Peyer's patch (tissue), 4 donors: Measurements from ENCODE around the gene TCF12.

ENCODE experiments used
- CTCF ChIP-seq, 6 experiments: fragments of 450-650 bp in 4 of 6; fragments of 200-600 bp in 2 of 6; sonication (generic) in 1 of 6; IDR thresholded peaks; one replicate each; pipeline ENCODE4 v1.5.1; 2017 to 2019; ENCODE audit warnings: antibody characterized with exemption in 6 of 6, mild to moderate bottlenecking in 3 of 6, moderate library complexity in 1 of 6
- POLR2A ChIP-seq, 2 donors: fragments of 450-650 bp; IDR thresholded peaks; one replicate each; pipeline ENCODE4 v1.5.1; 2017; ENCODE audit warnings: antibody characterized with exemption in 2 of 2, mild to moderate bottlenecking in 2 of 2, moderate library complexity in 2 of 2

GRCh38 chr15:57335719-57336118, 417.3 kb downstream of the TCF12 start:
- no peak for TF ChIP-seq CTCF (IDR thresholded peaks at IDR 0.05)
- no peak for TF ChIP-seq POLR2A (IDR thresholded peaks at IDR 0.05)
